HEK293 (cell line): Measurements from ENCODE around the gene SYN1.
A peak's percentile ranks its signal among the peaks of the same experiment; 100 is the strongest.

Experiments used
- GLI2 ChIP-seq: fragments of 450-650 bp; formaldehyde crosslinking; IDR thresholded peaks from 2 replicates; pipeline ENCODE4; 2017; ENCODE audit warnings: missing biosample characterization, missing genetic modification characterization, low read depth, borderline replicate concordance
- GLIS2 ChIP-seq: fragments of 450-650 bp; formaldehyde crosslinking; IDR thresholded peaks from 2 replicates; pipeline ENCODE4 v1.5.1; 2016; ENCODE audit warnings: missing biosample characterization, missing genetic modification characterization
- INSM2 ChIP-seq: fragments of 450-650 bp; formaldehyde crosslinking; IDR thresholded peaks from 2 replicates; pipeline ENCODE4 v1.5.1; 2016; ENCODE audit warnings: missing biosample characterization, missing genetic modification characterization
- KLF1 ChIP-seq: fragments of 450-650 bp; formaldehyde crosslinking; IDR thresholded peaks from 2 replicates; pipeline ENCODE4 v1.5.1; 2016; ENCODE audit warnings: missing biosample characterization, missing genetic modification characterization
- PRDM4 ChIP-seq: fragments of 450-650 bp; formaldehyde crosslinking; IDR thresholded peaks from 2 replicates; pipeline ENCODE4 v1.5.1; 2017; ENCODE audit warnings: missing biosample characterization, missing genetic modification characterization
- SP2 ChIP-seq: fragments of 450-650 bp; formaldehyde crosslinking; IDR thresholded peaks from 2 replicates; pipeline ENCODE4 v1.5.1; 2016; ENCODE audit warnings: missing biosample characterization, missing genetic modification characterization
- ZBTB1 ChIP-seq: fragments of 450-650 bp; formaldehyde crosslinking; IDR thresholded peaks from 2 replicates; pipeline ENCODE4 v1.5.1; 2016; ENCODE audit warnings: missing biosample characterization, missing genetic modification characterization
- ZFP69B ChIP-seq: fragments of 450-650 bp; formaldehyde crosslinking; IDR thresholded peaks from 2 replicates; pipeline ENCODE4 v1.5.1; 2016; ENCODE audit warnings: missing biosample characterization, missing genetic modification characterization
- ZNF133 ChIP-seq: fragments of 450-650 bp; formaldehyde crosslinking; IDR thresholded peaks from 2 replicates; pipeline ENCODE4 v1.5.1; 2016; ENCODE audit warnings: missing biosample characterization, missing genetic modification characterization
- ZNF155 ChIP-seq: fragments of 450-650 bp; formaldehyde crosslinking; IDR thresholded peaks from 2 replicates; pipeline ENCODE4 v1.5.1; 2016; ENCODE audit warnings: missing biosample characterization, missing genetic modification characterization
- ZNF2 ChIP-seq: fragments of 450-650 bp; formaldehyde crosslinking; IDR thresholded peaks from 2 replicates; pipeline ENCODE4 v1.5.1; 2016; ENCODE audit warnings: missing biosample characterization, missing genetic modification characterization
- ZNF23 ChIP-seq: fragments of 450-650 bp; formaldehyde crosslinking; IDR thresholded peaks from 2 replicates; pipeline ENCODE4 v1.5.1; 2016; ENCODE audit warnings: missing biosample characterization, missing genetic modification characterization, borderline replicate concordance
- ZNF266 ChIP-seq: fragments of 450-650 bp; formaldehyde crosslinking; IDR thresholded peaks from 2 replicates; pipeline ENCODE4 v1.5.1; 2016; ENCODE audit warnings: missing biosample characterization, missing genetic modification characterization, low read depth
- ZNF302 ChIP-seq: fragments of 450-650 bp; formaldehyde crosslinking; IDR thresholded peaks from 2 replicates; pipeline ENCODE4 v1.5.1; 2016; ENCODE audit warnings: missing biosample characterization, missing genetic modification characterization, low read depth
- ZNF311 ChIP-seq: fragments of 450-650 bp; formaldehyde crosslinking; IDR thresholded peaks from 2 replicates; pipeline ENCODE4 v1.5.1; 2017; ENCODE audit warnings: missing biosample characterization, missing genetic modification characterization, borderline replicate concordance
- ZNF354C ChIP-seq: fragments of 450-650 bp; formaldehyde crosslinking; IDR thresholded peaks from 2 replicates; pipeline ENCODE4 v1.5.1; 2016; ENCODE audit warnings: missing biosample characterization, missing genetic modification characterization, low read depth, borderline replicate concordance
- ZNF366 ChIP-seq: fragments of 450-650 bp; formaldehyde crosslinking; conservative IDR thresholded peaks from 2 replicates; pipeline ENCODE4 v1.5.1; 2016; ENCODE audit warnings: missing biosample characterization, missing genetic modification characterization
- ZNF394 ChIP-seq: fragments of 450-650 bp; formaldehyde crosslinking; IDR thresholded peaks from 2 replicates; pipeline ENCODE4 v1.5.1; 2016; ENCODE audit warnings: missing biosample characterization, missing genetic modification characterization, mild to moderate bottlenecking, moderate library complexity, borderline replicate concordance
- ZNF488 ChIP-seq: fragments of 450-650 bp; formaldehyde crosslinking; IDR thresholded peaks from 2 replicates; pipeline ENCODE4 v1.5.1; 2016; ENCODE audit warnings: missing biosample characterization, missing genetic modification characterization
- ZNF610 ChIP-seq: fragments of 450-650 bp; formaldehyde crosslinking; IDR thresholded peaks from 2 replicates; pipeline ENCODE4 v1.5.1; 2016; ENCODE audit warnings: missing biosample characterization, missing genetic modification characterization, borderline replicate concordance
- ZNF660 ChIP-seq: fragments of 450-650 bp; IDR thresholded peaks from 2 replicates; pipeline ENCODE4 v1.5.1; 2018; ENCODE audit warnings: missing biosample characterization, mild to moderate bottlenecking, missing genetic modification characterization
- ZNF704 ChIP-seq: fragments of 450-650 bp; formaldehyde crosslinking; IDR thresholded peaks from 2 replicates; pipeline ENCODE4 v1.5.1; 2016; ENCODE audit warnings: missing biosample characterization, missing genetic modification characterization
- ZNF747 ChIP-seq: fragments of 450-650 bp; formaldehyde crosslinking; IDR thresholded peaks from 2 replicates; pipeline ENCODE4 v1.5.1; 2016; ENCODE audit warnings: missing biosample characterization, missing genetic modification characterization
- ZNF776 ChIP-seq: fragments of 450-650 bp; formaldehyde crosslinking; IDR thresholded peaks from 2 replicates; pipeline ENCODE4 v1.5.0; 2017; ENCODE audit warnings: missing biosample characterization, missing genetic modification characterization, borderline replicate concordance
- TF ChIP-seq, protein P1 (sequence below): fragments of 450-650 bp; IDR thresholded peaks from 2 replicates; pipeline ENCODE4 v1.5.1; 2018; ENCODE audit warnings: missing biosample characterization, mild to moderate bottlenecking, missing genetic modification characterization
- TF ChIP-seq, protein P2 (sequence below): fragments of 450-650 bp; formaldehyde crosslinking; IDR thresholded peaks from 2 replicates; pipeline ENCODE4 v1.5.1; 2016; ENCODE audit warnings: missing biosample characterization, missing genetic modification characterization
- TF ChIP-seq, protein P3 (sequence below): fragments of 450-650 bp; formaldehyde crosslinking; IDR thresholded peaks from 2 replicates; pipeline ENCODE4 v1.5.1; 2016; ENCODE audit warnings: missing biosample characterization, missing genetic modification characterization

The SYN1 gene

DNA sequence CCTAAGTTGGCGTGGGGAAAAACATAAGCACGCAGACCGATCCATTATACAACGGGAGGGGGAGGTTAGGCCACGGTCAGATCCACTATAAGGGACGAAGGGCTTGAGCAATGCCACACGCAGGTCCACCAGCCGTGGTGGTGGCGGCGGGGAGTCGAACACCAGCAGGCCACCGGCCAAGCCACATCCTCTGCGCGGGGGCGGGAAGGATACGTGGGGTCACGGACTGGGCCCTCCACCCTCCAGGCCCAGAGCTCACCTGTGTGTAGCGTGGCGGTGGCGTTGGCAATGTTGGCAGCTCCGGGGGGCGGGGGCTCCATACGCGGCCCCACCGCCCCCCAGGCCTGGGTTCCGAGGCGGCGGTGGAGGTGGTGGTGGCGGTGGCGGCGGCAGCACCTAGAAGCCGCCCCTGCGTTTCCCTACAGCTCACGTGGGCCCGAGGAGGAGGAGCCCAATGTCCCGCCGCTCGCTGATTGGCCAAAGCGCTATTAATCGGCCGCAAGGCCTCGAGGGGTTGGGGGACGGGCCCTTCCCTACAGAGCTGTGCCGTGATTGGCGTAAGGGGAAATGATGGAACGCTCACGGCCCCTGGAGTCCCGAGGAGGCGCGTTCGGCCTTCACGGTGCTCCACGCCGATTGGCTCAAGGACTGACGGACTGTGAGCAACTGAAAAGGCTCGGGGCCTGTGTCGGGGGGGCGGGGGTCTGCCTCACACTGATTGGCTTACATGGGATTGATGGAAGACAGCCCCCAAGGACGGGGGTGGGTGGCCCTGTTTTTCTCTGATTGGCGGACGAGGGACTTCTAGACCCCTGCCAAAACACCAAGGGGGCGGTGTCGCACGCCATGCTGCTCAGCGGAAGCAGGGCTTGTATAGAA lies 30.7 kb upstream of the SYN1 start, which contains the start of gene ELK1 (continued):
- TF ChIP-seq ZNF266 (tag by site-specific recombination) (no peak), ZNF704 (tag by site-specific recombination) (no peak), ZNF660 (peak; percentile 59; the same call in 1 of the 2 replicates), ZNF311 (tag by site-specific recombination) (no peak), ZNF354C (tag by site-specific recombination) (no peak), ZNF302 (tag by site-specific recombination) (no peak), ZNF610 (tag by site-specific recombination) (no peak), SP2 (tag by site-specific recombination) (peak; percentile 88), ZNF23 (no peak), ZNF747 (tag by site-specific recombination) (no peak), INSM2 (tag by site-specific recombination) (no peak), KLF1 (tag by site-specific recombination) (peak; percentile 33; the same call in 1 of the 2 replicates), ZNF488 (no peak), PRDM4 (tag by site-specific recombination) (no peak), ZNF366 (no peak), ZBTB1 (tag by site-specific recombination) (no peak), ZNF155 (tag by site-specific recombination) (no peak), GLI2 (tag by site-specific recombination) (no peak), ZNF394 (tag by site-specific recombination) (no peak), ZNF133 (tag by site-specific recombination) (no peak), ZNF776 (tag by site-specific recombination) (no peak), ZNF2 (tag by site-specific recombination) (no peak), ZFP69B (0 out of 2 replicates have a peak, but pooled peaks have one; percentile 48), GLIS2 (tag by site-specific recombination) (peak; percentile 95)
- TF ChIP-seq, protein P1, sequence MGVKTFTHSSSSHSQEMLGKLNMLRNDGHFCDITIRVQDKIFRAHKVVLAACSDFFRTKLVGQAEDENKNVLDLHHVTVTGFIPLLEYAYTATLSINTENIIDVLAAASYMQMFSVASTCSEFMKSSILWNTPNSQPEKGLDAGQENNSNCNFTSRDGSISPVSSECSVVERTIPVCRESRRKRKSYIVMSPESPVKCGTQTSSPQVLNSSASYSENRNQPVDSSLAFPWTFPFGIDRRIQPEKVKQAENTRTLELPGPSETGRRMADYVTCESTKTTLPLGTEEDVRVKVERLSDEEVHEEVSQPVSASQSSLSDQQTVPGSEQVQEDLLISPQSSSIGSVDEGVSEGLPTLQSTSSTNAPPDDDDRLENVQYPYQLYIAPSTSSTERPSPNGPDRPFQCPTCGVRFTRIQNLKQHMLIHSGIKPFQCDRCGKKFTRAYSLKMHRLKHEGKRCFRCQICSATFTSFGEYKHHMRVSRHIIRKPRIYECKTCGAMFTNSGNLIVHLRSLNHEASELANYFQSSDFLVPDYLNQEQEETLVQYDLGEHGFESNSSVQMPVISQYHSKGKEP, result no peak
- TF ChIP-seq, protein P2, sequence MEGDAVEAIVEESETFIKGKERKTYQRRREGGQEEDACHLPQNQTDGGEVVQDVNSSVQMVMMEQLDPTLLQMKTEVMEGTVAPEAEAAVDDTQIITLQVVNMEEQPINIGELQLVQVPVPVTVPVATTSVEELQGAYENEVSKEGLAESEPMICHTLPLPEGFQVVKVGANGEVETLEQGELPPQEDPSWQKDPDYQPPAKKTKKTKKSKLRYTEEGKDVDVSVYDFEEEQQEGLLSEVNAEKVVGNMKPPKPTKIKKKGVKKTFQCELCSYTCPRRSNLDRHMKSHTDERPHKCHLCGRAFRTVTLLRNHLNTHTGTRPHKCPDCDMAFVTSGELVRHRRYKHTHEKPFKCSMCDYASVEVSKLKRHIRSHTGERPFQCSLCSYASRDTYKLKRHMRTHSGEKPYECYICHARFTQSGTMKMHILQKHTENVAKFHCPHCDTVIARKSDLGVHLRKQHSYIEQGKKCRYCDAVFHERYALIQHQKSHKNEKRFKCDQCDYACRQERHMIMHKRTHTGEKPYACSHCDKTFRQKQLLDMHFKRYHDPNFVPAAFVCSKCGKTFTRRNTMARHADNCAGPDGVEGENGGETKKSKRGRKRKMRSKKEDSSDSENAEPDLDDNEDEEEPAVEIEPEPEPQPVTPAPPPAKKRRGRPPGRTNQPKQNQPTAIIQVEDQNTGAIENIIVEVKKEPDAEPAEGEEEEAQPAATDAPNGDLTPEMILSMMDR (tag by site-specific recombination), result peak; percentile 47
- TF ChIP-seq, protein P3, sequence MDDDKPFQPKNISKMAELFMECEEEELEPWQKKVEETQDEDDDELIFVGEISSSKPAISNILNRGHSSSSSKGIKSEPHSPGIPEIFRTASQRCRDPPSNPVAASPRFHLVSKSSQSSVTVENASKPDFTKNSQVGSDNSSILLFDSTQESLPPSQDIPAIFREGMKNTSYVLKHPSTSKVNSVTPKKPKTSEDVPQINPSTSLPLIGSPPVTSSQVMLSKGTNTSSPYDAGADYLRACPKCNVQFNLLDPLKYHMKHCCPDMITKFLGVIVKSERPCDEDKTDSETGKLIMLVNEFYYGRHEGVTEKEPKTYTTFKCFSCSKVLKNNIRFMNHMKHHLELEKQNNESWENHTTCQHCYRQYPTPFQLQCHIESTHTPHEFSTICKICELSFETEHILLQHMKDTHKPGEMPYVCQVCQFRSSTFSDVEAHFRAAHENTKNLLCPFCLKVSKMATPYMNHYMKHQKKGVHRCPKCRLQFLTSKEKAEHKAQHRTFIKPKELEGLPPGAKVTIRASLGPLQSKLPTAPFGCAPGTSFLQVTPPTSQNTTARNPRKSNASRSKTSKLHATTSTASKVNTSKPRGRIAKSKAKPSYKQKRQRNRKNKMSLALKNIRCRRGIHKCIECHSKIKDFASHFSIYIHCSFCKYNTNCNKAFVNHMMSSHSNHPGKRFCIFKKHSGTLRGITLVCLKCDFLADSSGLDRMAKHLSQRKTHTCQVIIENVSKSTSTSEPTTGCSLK (tag by site-specific recombination), result no peak
